Stimulated activated naive CD8-positive, alpha-beta T cell treated with anti-CD3 and anti-CD28 coated beads, Interleukin-15, amount 100 ng/mL, for 72 hours (primary cell): ENCODE measurements around the gene PRRT2.
"Not testable (repeated sequence)": the region's sequence is repeated elsewhere in the genome, so short reads cannot be mapped to it uniquely, and the experiment has no call there.

Experiments used
- ATAC-seq: fragments of 150-1000 bp; cut with Tn5 transposase; 2 replicates; pipeline ENCODE4 v1.10.0; 2021; ENCODE audit warnings: mild to moderate bottlenecking, moderate library complexity
- DNase-seq, 2 donors: peaks; one replicate each; pipeline ENCODE4 v3.0.0; 2021 to 2022
- H3K27ac Mint-ChIP-seq, 2 donors: one replicate each; pipeline ENCODE4 v1.8.0; 2022; ENCODE audit warnings: mild to moderate bottlenecking in 2 of 2, mixed read lengths in 2 of 2, moderate library complexity in 2 of 2
- H3K27me3 Mint-ChIP-seq: one replicate; pipeline ENCODE4 v1.8.0; 2022; ENCODE audit warnings: mixed read lengths
- H3K4me1 Mint-ChIP-seq: one replicate; pipeline ENCODE4 v1.8.0; 2022; ENCODE audit warnings: mild to moderate bottlenecking, mixed read lengths
- H3K4me3 Mint-ChIP-seq, 2 donors: one replicate each; pipeline ENCODE4 v1.8.0; 2022; ENCODE audit warnings: mild to moderate bottlenecking in 2 of 2, mixed read lengths in 2 of 2, moderate library complexity in 1 of 2
- H3K9me3 Mint-ChIP-seq, 2 donors: one replicate each; pipeline ENCODE4 v1.8.0; 2022; ENCODE audit warnings: mixed read lengths in 2 of 2

PRRT2 gene

DNA sequence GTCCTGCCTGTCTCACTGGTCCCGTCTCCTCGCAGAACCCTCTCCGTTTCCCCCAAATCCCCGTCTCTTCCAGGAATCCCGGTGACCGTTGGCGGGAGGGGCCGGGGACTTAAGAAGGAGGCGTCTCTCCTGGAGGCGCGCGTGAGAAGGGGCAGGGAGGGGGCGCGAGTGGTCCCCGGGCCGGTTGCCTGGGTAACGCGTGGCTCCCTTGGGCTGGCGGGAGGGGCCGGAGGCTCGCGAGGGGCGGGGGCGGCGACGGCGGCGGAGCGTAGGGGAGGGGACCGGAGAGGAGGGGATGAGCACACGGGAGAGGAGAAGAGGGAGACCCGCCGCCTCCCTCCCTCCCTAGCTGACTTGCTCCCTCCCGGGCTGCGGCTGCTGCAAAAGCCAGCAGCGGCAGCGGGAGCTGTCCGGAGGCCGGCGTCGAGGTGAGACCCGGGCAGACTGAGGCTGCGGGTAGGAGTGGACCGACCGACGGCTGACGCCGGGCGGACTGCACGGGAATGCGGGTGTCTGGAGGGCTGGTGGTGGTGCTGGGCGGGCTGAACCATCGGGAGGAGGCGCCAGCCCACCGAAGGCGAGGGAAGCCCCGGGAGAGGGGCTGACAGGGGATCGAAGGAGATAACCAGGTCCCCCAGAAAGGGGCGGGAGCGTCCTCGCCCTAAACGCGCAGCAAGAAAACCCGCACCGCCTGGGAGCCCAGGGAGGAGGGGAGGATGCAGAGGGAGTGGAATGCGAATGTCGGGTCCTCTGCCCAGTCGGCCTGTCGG lies at the start of gene PRRT2:
PRRT2 (plus strand) TSS at position 298 of the 770 bp plus-strand sequence. CDS start 862 bp downstream, outside the sequence.
- Mint-ChIP-seq H3K27ac (peak within 1 kb of the TSS; percentile 13 to 91), H3K4me1 (peaks cover 79% of the 10 kb centered on the region), H3K4me3 (peak within 1 kb of the TSS; percentile 88 to 89), H3K9me3 (no peaks in the 10 kb centered on the region), H3K27me3 (peaks cover 13% of the 10 kb centered on the region)
- peak; percentile 45 to 46 for DNase-seq
- no peak for ATAC-seq

DNA sequence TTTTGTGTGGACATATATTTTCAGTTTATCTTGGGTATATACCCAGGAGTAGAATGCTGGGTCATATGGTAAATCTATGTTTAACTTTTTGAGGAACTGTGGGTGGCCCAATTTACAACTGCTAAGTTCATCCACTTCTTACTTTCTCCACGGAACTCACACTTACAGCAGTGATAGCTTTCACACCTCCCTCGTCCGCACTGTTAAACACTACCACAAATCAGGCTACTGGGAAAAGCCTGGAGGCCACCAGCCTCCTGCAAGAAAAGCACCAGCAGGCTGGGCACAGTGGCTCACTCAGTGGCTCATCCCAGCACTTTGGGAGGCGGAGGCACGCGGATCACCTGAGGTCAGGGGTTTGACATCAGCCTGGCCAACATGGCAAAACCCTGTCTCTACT lies 48.7 kb upstream of the PRRT2 start:
- no peaks in the 10 kb centered on the region for H3K9me3 Mint-ChIP-seq
- peak overlapping the region in 1 of 2 donors; percentile 76 for H3K27ac Mint-ChIP-seq
- DNase-seq = no peak
- no peak for ATAC-seq
- peaks cover 13% of the 10 kb centered on the region for H3K4me1 Mint-ChIP-seq
- H3K27me3 Mint-ChIP-seq = no peaks in the 10 kb centered on the region
- H3K4me3 Mint-ChIP-seq = no peak overlapping the region

DNA sequence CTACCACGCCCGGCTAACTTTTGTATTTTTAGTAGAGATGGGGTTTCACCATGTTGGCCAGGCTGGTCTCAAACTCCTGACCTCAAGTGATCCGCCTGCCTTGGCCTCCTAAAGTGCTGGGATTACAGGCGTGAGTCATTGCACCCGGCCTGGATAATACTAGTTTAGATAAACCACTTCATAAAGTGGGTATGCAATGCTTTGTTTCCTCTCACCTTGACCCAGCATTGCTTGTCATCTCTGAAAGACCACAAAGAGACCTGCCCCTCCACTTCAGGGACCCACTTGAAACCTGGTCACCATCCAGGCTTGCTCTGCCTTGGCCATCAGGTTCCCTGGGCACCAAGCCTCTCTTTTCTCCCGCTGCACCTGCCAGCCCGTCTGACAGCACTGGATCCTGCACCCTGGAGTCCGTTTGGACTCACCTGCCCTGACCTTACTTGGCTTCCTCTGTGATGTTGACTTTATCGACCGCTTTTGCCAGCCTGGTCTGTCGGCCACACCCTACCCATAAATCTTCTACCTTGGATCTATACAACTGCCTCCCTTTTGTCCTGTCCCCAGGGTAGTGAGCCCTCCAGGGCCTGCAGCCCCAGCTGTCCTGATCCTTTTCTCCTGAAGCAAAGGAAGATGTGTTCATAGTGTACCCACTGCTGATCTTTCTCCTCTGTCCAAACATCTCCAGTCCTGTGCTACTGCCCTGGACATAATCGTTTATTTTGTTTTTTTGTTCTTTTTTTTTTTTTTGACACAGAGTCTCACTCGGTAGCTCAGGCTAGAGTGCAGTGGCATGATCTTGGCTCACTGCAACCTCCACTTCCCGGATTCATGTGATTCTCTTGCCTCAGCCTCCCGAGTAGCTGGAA lies 46.6 kb upstream of the PRRT2 start:
- H3K4me1 Mint-ChIP-seq = peaks cover 6% of the 10 kb centered on the region
- H3K4me3 Mint-ChIP-seq = no peak overlapping the region
- no peaks in the 10 kb centered on the region for H3K27me3 Mint-ChIP-seq
- no peaks in the 10 kb centered on the region for H3K9me3 Mint-ChIP-seq
- no peak for ATAC-seq
- H3K27ac Mint-ChIP-seq = peak overlapping the region in 1 of 2 donors; percentile 9
- DNase-seq = no peak

DNA sequence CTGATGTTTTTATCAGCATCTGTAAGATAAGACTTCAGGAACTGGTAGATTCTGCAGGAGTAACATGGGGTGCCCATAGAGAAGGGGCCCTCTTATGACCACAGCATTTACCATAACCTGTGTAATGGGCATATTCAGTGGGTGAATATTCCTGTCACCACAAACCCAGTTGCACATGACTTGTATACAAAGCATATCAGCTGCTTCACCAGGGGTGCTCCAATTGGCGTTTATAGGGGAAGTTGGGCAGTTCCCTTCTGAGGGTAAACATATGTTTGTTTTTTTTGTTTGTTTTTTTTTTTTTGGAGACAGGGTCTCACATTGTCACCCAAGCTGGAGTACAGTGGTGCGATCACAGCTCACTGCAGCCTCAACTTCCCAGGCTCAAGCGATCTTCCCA lies 45.4 kb upstream of the PRRT2 start:
- Mint-ChIP-seq H3K4me3 (no peak overlapping the region), H3K27ac (no peak overlapping the region), H3K9me3 (no peaks in the 10 kb centered on the region), H3K27me3 (no peaks in the 10 kb centered on the region), H3K4me1 (no peaks in the 10 kb centered on the region)
- no peak for ATAC-seq
- no peak for DNase-seq

DNA sequence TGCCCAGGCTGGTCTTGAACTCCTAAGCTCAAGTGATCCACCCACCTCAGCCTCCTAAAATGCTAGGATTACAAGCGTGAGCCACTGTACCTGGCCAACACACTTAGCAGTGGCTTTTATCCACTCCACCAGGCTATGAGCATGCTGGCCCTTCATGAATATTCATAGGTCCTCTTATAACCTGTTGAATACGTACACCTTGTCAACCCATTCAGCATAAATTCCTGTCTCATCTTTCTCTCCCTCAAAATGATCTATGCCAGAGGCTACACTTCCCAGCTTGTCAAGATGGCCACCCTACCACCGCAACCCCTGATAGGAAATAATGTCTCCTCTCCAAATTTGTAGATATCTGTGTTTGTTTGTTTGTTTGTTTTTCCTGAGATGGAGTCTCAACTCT lies 44.9 kb upstream of the PRRT2 start:
- no peak overlapping the region for H3K27ac Mint-ChIP-seq
- DNase-seq (no peak), ATAC-seq (no peak)
- no peaks in the 10 kb centered on the region for H3K9me3 Mint-ChIP-seq
- no peak overlapping the region for H3K4me3 Mint-ChIP-seq
- peaks cover 3% of the 10 kb centered on the region for H3K4me1 Mint-ChIP-seq
- no peaks in the 10 kb centered on the region for H3K27me3 Mint-ChIP-seq

DNA sequence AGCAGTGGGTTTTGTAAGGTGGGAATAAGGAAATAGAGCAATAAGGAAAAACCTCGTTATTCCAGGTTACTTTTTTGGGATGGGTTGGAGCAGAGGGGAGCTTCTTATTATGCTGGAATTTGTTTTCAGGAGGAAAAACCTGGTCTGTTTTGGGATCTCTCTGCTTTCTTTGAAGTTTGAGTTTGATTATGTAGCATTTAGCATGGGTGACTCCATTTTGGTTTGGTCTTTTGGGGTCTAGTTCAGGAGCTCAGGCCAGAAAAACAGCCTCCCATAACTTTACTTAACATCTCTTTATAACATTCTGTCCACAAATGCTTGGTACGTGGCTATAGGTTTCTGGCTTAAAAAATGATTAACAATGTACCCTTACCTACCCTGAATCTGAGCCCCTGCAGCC lies 42.5 kb upstream of the PRRT2 start:
- DNase-seq (no peak), ATAC-seq (no peak)
- peak overlapping the region in 1 of 2 donors; percentile 68 for H3K27ac Mint-ChIP-seq
- no peak overlapping the region for H3K4me3 Mint-ChIP-seq
- H3K4me1 Mint-ChIP-seq = peaks cover 16% of the 10 kb centered on the region
- H3K9me3 Mint-ChIP-seq = no peaks in the 10 kb centered on the region
- no peaks in the 10 kb centered on the region for H3K27me3 Mint-ChIP-seq

DNA sequence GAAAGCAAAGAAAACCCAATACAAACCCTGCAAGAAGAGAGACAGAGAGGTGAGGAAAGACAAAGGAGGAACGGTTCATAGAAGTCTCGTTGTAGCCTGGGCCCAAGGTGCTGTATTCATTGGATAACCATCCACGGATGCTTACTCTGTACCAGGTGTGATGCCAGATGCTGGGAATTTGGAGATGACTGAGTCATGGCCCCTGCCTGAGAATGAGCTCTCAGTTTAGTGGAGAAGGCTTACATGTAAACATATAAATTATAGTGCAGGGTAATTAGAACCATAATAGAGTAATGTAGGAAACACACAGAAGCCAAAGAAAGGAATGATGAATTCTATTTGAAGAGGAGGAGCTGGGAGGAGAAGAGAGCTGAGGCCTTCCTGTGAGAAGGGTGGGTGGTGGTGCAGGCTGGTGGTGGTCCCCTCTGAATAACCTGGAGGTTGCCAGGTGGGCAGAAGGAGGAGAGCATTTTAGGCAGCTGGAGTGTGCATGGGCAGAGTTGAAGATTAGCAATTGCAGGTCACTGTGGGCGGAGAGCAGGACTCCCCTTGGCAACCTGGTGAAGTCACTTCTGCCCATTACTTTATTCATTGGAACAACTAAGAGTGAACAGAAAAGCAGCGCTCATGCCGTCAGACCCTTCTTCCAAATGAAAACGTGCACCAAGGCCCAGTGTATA lies 41.6 kb upstream of the PRRT2 start:
- ATAC-seq (no peak), DNase-seq (no peak)
- Mint-ChIP-seq H3K4me1 (peaks cover 18% of the 10 kb centered on the region), H3K27me3 (no peaks in the 10 kb centered on the region), H3K27ac (peak overlapping the region in 1 of 2 donors; percentile 68), H3K9me3 (no peaks in the 10 kb centered on the region), H3K4me3 (no peak overlapping the region)

DNA sequence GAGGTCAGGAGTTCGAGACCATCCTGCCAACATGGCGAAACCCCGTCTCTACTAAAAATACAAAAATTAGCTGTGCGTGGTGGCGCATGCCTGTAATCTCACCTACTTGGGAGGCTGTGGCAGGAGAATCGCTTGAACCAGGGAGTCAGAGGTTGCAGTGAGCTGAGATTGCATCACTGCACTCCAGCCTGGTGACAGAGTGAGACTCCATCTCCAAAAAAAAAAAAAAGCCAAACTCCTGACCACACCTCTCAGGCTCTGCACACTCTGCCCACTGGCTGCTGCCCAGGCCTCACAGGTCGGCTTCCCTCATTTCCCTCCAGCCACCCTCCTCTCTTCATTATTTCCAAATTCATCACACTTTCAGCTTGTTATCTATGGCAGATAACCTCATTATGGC lies 39.7 kb upstream of the PRRT2 start:
- not testable (repeated sequence) for ATAC-seq, DNase-seq, H3K9me3 Mint-ChIP-seq, H3K4me3 Mint-ChIP-seq, H3K27me3 Mint-ChIP-seq
- Mint-ChIP-seq H3K4me1 (peaks cover 27% of the 10 kb centered on the region), H3K27ac (peak overlapping the region in 1 of 2 donors; percentile 62)

DNA sequence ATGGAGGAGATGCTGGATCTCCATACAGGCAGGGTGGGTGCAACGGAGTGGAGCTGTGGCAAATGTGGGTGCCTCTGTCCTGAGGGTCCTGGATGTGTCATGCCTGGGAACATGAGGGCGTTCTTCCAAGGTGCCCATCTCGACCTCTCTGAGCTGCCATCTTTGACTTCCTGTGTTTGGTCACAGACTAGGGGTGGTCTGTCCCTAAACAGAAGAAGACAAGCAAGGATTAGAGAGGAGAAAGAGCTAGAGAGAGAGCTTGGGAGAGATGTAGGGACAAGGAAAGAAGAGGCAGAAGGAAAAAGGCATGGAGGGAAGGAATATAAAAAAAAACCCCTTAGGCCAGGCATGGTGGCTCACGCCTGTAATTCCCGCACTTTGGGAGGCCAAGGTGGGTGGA lies 37.3 kb upstream of the PRRT2 start:
- Mint-ChIP-seq H3K4me3 (no peak overlapping the region), H3K27me3 (peaks cover 6% of the 10 kb centered on the region), H3K4me1 (peaks cover 33% of the 10 kb centered on the region), H3K27ac (no peak overlapping the region), H3K9me3 (no peaks in the 10 kb centered on the region)
- DNase-seq = no peak
- ATAC-seq = no peak

DNA sequence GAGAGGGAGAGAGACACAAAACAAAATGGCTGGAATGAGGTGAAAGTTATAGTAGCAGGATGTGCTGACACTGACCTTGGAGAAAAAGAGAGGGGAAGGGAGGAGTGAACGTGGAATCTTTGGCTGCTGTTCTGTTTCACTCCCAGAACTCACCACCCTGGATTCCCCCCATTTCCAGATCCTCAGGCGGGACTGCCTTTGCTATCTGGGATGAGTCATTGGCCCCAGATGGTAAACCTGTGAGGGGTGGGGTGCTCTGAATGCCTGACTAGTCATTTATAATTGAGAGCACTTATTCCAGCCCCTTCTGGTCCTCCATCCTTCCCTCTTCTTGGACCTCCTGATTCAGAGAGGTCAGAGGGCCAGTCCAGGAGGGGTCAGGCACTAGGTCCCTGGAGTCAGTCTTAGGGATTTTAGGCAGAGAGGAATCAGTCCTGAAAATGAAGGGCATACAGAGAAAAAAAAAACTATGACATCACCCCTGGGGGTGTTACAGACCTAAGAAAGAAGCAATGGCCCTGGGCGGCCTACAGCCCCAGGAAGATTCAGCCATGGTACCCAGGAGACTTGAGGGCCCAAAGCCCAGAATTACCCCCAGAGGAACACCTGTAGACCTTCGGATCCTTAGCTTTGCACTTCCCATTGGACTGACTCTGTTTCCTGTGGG lies 36.1 kb upstream of the PRRT2 start:
- DNase-seq (no peak), ATAC-seq (no peak)
- Mint-ChIP-seq H3K4me1 (peaks cover 40% of the 10 kb centered on the region), H3K9me3 (no peaks in the 10 kb centered on the region), H3K27ac (no peak overlapping the region), H3K27me3 (peaks cover 6% of the 10 kb centered on the region), H3K4me3 (no peak overlapping the region)

DNA sequence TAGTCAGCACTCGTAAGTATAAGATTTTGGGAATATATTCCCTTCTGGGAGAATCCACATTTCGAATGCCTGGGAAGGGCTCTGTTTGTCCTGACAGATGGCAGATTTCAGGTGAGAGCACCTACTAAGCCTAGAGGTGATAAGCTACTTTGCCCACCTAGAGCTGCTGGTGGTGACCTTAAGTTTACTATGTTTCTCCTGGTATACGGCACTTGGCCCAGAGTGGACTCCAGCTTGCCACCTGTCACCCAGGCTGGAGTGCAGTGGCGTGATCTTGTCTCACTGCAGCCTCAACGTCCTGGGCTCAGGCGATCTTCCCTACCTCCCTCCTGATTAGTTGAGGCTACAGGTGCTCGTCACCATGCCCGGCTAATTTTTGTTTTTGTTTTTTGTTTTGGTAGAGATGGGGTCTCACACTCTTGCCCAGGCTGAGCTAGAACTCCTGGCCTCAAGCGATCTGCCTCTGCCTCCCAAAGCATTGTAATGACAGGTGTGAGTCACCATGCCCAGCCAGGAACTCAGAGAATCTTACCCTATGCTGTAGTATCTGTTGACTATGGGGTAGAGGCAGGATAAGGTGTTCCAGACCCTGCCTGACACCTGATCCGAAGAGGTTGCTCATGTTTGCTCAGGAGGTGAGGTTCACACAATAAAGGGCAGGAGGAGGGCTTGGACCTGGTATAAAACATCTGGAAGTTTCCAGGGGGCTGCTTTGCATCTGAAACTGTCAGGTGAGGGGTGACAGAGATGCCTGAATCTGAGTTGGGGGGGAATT lies 34.2 kb upstream of the PRRT2 start, which contains the start of gene ZG16:
ZG16 (plus strand) TSS at position 681 of the 775 bp plus-strand sequence. CDS start 1,011 bp downstream, outside the sequence.
- H3K27me3 Mint-ChIP-seq = peaks cover 6% of the 10 kb centered on the region
- H3K4me3 Mint-ChIP-seq = no peak within 1 kb of the TSS
- no peak within 1 kb of the TSS for H3K27ac Mint-ChIP-seq
- DNase-seq (no peak), ATAC-seq (no peak)
- no peaks in the 10 kb centered on the region for H3K9me3 Mint-ChIP-seq
- H3K4me1 Mint-ChIP-seq = peaks cover 32% of the 10 kb centered on the region

DNA sequence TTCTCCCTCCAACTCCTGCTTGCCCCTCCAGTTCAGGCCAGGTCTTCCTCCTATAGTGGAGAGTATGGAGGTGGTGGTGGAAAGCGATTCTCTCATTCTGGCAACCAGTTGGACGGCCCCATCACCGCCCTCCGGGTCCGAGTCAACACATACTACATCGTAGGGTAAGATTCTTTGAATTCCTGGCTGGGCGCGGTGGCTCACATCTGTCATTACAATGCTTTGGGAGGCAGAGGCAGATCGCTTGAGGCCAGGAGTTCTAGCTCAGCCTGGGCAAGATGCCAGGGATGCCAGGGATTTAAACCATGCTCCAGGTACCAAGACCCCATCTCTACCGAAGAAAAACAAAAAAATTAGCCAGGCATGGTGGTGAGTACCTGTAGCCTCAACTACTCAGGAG lies 32.5 kb upstream of the PRRT2 start:
- Mint-ChIP-seq H3K27ac (no peak overlapping the region), H3K27me3 (peaks cover 6% of the 10 kb centered on the region), H3K9me3 (no peaks in the 10 kb centered on the region), H3K4me3 (no peak overlapping the region), H3K4me1 (peaks cover 36% of the 10 kb centered on the region)
- ATAC-seq = no peak
- no peak for DNase-seq

DNA sequence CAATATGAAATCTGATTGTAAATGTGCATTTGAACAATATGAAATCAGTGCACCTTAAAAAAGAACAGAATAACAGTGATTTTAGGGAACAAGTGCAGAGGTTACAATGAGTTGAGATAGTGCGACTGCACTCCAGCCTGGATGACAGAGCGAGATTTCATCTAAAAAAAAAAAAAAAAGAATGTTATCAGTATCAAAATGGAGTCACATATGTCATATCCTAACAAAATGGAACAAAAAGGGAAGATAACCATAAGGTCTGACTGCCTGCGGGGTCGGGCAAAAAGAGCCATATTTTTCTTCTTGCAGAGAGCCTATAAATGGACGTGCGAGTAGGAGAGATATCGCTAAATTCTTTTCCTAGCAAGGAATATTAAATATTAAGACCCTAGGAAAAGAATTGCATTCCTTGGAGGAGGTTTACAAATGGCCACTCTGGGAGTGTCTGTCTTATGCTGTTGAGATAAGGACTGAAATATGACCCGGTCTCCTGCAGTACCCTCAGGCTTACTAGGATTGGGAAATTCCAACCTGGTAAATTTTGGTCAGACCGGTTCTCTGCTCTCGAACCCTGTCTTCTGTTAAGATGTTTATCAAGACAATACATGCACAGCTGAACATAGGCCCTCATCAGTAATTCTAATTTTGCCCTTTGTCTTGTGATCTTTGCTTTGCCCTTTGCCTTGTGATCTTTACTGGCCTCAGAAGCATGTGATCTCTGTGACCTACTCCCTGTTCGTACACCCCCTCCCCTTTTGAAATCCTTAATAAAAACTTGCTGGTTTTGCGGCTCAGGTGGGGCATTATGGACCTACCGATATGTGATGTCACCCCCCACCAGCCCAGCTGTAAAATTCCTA lies 28.7 kb upstream of the PRRT2 start:
- peaks cover 36% of the 10 kb centered on the region for H3K4me1 Mint-ChIP-seq
- H3K27ac Mint-ChIP-seq, H3K9me3 Mint-ChIP-seq, DNase-seq, ATAC-seq, H3K27me3 Mint-ChIP-seq, H3K4me3 Mint-ChIP-seq: not testable (repeated sequence)

DNA sequence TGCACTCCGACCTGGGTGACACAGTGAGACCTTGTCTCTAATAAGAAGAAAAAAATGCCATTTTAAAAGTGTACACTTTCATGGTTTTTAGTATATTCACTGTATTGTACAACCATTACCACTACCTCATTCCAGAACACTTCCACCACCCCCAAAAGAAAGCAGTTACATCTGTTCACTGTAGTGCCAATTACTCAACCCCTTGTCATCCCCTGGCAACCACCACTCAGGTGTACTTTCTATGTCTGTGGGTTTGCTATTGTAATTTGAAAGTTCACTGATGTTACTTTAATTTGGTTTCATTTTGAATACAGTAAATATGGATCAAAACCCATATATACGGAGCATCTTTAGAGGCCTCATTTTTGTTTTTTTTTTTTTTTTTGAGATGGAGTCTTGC lies 27.8 kb upstream of the PRRT2 start:
- ATAC-seq (peak; percentile 92), DNase-seq (peak in 1 of 2 donors; percentile 49)
- Mint-ChIP-seq H3K27me3 (peaks cover under 1% of the 10 kb centered on the region), H3K4me3 (peak overlapping the region in 1 of 2 donors; percentile 27), H3K9me3 (no peaks in the 10 kb centered on the region), H3K4me1 (peaks cover 37% of the 10 kb centered on the region), H3K27ac (peak overlapping the region; percentile 8 to 21)
